HS-27A (cell line): ENCODE measurements around the gene BMAL2.

Experiments used
- DNase-seq: peaks from one replicate; pipeline ENCODE4 v3.0.0-alpha.2; 2012; ENCODE audit warnings: low read depth, missing footprints

The BMAL2 gene

DNA sequence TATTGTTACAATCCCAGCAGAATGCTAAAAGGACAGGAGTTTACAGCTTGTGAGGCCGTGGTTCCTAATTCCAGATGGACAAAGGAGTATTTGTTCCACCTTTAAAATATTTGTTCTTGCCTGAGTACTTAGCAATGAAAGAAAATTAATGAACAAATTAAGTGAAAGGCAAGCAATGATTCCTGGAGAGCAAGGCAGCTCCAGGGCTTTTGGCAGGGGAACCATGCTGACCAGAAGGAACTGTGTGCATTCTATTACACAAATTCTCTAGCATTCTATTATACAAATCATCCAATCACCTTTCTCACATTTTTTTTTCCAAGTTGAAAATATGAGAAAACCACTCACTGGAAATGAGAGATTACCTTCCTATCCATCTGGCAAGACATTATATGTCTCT, 1.8 kb upstream of the BMAL2 start:
- no peak for DNase-seq

DNA sequence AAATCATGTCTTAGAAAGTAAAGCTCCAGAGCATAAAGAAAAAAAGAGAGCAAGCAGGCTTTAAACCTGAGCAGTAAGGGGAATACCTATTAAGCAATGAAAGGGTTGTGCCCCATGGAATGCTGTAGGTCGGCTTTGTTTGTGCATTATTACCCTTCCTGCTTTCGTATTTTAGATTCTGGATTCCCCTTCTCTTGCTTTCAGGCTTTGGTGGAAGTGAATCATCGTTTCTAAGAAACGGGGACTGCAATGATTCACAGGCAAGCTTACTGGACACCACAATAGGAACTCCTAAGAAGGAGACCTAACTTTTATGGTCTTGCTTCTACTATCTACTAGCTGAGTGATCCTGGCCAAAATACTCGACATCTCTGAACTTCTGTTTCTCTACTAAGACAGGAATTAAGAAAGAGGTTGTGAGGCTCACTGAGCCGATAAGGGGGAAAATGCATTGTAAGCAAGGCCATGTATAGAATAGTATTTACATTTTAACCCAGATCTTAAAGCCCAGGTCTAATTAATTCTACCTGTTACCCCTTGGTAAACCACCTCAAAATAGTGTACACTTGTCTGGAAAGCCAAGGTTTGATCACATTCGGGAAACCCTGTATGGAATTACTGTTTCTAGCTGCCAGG, 1.2 kb upstream of the BMAL2 start:
- peak; percentile 82 for DNase-seq

DNA sequence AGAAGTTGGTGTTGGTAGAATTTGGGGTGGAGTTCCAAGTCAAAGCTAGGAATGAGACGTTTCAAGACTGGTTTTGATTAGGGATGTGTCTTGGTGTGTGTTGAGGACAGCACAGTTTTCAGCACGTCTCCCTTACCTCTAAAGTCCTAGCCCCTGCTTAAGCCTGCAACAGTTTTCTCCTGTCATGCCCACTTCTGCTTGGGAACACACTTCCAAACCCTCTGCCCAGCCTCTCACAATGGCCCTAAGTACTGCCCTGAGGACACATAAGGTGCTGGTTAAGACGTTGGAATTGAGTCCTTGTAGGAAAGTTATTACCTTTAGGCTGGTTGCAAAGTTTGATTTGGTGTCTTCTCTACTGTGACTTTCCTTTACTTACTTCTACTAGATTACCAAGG, 710 bp upstream of the BMAL2 start:
- no peak for DNase-seq

DNA sequence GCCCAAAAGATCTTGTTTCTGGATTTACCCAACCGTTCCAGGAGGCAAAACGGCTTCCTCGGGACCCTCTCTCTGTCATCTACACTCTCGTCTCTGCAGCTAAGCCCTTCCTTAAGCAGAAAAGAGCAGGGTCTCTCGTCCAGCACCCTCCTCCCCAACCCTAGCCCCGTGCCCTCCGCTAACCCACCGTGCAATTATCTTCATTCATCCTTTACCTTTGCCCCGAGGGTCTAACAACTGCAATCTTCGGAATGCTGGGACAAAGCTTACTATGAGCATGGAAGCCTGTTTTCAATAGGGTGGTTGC, 276 bp upstream of the BMAL2 start:
- DNase-seq, result no peak

DNA sequence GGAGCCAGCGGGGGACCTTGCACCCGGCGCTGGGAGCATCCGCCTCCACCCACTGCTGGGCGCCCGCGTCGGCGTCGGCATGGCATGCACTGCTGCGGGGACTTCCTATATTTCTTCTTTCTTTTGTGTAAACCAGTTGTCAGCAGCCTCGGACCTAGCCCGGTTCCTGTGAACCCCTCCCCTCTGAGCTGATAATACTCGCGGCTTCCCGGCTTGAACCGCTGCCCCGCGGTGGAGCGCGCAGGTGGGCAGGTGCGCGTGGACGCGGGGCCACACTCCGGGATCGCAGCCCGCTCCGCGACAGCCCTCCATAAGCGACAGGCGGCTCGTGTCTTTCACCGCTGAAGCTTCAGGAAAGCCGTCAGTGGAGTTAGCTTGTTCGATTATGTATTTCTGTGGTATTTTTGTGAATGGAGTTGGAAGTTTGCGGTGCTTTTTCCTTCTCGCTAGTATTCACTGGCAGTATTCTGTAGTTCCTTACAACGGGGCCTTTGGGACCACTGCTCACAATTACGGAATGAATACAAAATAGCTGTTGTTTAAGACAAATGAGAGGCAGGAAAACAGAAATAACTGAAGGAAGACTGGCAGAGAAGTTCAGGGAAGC, 870 bp downstream of the BMAL2 start:
- DNase-seq, result no peak

DNA sequence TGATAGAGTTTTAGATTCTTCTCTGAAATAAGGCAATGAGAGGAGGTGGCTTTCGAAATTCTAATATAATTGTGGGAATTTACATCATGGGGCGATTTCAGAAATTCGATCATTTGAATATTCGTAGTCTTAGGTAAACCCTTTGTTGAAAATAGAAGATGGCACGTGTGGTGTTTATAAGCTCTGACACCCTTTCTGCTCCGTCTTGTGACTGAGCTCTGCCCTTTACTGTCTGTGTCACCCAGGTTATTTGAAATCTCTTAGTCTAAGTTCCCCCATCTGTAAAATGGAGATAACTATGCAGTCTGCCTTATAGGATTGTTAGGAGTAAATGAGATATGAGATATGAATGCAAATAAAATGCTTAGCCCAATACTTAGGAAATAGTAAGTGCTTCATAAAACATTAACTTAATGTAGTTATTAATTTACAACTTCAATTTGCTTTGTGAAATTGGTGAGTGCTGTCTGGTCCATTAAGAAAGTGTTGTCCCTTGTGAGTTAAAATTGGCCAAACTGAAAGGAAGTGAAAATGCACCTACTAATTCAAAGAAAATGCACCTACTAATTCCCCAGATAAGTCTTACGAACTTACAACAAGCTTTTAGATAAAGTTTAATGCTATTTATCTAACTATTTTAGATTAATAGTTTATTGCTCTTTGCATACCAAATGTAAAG, 1.5 kb downstream of the BMAL2 start:
- no peak for DNase-seq

DNA sequence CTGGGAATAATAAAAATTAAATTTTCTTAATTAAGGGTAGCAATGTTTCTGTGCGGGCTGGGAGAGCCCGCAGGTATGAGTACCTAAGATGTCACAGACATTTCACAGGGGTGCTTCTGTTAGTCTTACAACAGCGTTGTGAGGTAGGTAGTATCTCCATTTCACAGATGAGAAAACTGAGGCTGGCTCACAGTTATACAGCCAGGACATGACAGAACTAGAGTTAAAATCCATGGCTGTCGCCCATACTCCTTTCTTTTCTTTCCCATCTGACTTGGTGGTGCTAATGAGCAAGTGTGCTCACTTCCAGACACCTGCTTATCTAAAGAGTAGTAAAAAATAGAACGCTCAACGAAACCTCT, 2.1 kb downstream of the BMAL2 start:
- DNase-seq, result no peak

DNA sequence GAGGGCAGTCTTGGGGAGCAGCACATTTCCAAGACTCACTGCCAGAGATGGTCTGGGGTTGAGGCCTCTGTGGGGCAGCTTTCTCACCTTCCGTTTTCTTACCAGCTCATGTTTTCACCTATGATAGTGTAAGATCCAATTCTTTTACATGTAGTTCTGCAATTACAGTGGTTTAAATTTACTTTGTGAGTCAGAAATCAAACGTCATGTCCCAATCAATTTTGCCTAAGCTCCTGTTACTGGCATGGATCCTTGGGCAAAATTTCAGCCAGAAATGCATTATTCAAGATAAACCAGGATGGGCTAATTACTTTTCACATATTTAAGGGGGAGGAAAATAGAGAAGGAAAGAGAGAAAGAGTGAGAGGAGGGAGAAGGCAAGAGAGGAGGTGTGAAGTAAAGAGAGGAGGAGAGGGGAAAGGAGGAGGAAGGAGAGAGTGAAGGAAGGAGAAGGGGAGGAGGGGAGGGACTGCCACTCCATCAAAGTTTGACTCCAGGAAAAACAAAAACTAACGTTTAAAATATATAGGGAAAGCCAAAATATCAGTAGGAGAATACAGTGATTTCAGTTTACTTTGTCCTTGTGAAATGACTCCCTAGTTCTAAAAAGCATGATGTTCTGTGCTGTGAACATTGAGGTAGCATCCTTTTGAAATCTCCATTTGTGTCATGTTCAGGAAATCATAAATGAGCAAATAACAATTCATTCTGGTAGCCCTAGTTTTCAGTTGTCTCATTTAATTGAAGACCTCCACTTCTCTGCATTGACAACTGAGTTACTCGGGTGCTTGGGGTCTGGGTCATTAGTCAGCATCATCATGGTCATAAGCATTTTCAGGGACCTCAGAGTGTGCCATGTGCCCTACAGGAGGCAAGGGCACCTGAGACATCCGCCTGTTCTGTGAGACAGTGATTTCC, 3.0 kb downstream of the BMAL2 start:
- DNase-seq, result no peak

DNA sequence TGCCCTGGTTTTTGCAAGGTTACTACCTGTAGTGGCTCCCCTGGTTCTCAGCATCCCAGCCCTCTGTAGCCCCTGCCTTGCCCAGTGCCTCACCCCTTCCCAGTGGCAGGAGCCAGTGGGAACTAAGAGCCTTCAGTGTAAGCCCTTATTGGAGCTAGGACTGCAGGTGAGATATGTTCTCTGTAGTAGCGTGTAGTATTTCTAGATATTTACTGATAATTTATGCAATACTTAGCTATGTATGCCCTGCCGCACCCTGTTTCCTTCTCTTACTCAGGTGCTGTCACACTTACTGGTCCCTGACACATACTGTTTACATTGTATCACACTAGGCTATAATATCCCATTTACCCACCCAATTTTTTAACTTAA, 3.6 kb downstream of the BMAL2 start:
- no peak for DNase-seq

DNA sequence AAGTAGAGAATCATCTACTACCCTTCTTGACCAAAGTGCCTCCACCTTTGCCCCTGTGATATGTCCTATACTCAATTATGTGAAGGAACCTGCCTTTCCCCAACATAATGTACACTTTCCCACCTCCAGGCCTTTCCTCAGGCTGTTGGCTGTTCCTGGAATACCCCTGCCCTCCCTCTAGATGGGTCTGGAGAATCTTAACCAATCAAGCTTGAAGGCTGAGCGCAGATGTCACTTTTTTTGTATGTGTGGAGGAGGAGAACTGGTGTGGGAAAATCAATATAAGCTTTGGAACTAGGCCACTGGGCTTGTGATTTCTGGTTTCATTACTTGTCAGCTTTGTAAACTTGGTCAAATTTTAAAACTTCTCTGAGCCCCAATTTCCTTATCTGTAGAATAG, 4.7 kb downstream of the BMAL2 start:
- no peak for DNase-seq

DNA sequence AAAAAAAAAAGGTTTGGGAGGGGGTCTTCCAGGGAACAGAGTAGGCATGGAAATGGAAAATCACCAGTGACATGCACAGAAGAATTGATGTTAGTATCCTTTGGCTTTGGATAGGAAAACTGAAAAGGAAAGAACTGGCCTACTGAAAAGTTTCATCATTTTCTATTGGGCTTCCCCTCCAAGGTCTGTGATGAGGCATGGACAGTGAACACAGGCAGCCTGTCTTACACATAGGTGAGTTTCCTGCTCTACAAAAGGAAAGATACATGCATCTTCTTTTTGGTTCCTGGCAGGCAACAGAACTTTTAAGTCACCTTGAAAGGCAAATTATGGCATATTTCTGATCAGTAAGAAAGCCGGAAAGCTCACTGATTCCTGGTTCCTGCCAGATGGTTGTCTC, 5.8 kb downstream of the BMAL2 start:
- DNase-seq, result no peak

DNA sequence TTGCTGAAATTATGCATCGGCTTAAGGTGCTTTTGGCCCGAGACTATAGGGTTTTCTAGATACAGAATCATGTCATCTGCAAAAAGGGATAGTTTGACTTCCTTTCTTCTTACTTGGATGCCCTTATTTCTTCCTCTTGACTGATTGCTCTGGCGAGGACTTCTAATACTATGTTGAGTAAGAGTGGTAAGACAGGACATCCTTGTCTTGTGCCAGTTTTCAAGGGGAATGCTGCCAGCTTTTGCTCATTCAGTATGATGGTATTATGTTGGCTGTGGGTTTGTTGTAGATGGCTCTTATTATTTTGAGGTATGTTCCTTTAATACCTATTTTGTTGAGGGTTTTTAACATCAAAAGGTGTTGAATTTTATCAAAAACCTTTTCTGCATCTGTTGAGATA, 8.3 kb downstream of the BMAL2 start:
- DNase-seq, result no peak

DNA sequence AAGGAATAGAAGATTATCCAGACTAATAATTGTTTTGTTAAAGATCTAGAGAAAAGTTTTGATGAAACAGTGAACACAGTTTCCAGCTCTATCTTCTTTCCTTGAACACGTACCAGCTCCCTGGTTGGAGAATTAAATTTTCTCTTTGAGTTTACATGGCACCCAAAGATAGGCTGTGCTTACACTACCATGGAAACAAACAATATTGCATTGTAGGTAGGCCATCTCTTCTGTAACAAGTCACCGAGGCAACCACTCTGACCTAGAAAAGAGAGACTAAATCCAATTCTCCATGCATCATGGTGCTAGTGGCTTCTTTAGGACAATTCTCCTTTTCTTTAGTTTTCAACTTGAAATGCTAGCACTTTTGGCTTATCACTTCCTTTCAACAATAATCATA, 9.9 kb downstream of the BMAL2 start:
- no peak for DNase-seq

DNA sequence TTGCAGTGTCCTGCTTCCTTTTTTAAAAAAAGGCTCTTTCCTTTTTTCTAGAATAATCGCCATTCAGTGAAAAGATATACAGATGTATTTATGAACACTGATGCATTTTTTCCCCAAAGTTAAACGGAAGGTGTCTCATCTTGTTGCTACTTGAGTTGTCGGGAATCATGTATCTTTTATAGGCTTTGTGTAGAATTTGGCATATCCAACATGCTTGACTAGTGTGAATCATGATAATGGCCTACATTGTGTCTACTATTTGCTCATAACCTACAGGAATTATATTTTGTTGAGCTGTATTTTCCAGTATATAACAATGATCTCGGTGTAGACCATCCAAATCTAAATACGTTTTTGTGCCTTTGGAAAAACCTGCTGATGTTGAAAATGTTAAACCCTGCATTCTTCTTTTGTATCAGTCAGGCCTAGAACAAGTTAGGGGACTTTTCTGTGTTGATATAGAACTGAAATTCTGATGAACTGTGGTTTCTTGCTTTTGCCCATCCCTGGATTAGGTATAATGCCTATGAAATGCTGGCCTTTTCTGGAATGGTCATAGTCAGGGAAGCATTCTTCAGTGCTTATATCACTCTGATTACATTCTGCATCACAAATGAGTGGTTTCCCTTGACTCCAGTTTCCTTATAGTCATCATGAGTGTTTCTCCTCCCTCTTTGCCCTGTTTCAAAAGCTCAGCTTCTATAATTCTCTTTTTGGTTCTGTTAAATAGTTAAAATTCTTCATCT, 10.8 kb downstream of the BMAL2 start:
- peak; percentile 94 for DNase-seq

DNA sequence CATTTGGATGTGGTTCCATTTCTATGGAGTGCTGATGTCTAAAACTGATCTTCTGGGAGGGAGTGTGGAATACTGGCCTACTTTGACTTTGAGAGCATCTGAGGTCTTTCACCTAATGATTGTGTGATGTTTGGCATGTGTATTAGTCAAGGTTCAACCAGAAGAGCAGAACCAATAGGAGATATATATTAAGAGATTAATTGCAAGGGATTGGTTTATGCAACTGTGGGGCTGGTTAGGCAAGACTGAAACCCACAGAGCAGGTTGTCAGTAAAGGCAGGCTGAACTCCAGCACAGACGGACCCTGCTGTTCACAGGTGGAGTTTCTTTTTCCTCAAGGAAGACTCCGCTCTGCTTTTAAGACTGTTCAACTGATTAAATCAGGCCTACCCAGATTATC, 11.6 kb downstream of the BMAL2 start:
- no peak for DNase-seq

DNA sequence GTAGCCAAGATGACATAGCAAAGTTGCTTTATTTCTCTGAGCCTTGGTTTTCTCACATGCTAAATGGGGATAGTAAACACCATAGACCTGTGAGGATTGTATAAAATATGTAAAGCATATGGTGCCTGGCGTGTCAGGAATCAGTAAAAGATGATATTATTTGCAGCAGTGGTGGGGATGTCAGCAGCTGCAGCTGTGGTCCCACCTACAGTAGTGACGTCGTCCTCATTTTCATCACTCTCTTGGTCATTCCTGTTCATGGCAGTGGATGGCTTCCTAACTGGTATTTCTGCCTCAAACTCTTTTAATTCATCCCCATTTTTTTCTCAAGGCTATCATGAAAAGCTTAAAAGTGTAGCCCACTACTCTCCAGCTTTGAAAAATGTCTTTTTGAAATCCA, 12.1 kb downstream of the BMAL2 start:
- no peak for DNase-seq

DNA sequence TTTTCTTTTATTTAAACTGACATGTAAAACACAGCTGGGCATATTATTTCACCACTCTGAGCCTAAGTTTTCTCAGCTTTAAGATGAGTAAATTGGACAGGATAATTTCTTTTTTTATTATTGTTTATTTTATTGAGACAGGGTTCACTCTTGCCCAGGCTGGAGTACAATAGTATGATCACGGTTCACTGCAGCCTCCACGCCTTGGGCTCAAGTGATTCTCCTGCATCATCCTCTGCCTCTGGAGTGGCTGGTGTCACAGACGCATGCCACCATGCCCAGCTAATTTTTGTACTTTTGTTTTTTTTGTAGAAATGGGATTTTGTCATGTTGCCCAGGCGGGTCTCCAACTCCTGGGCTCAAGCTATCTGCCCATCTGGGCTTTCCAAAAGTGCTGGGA, 12.7 kb downstream of the BMAL2 start:
- no peak for DNase-seq

DNA sequence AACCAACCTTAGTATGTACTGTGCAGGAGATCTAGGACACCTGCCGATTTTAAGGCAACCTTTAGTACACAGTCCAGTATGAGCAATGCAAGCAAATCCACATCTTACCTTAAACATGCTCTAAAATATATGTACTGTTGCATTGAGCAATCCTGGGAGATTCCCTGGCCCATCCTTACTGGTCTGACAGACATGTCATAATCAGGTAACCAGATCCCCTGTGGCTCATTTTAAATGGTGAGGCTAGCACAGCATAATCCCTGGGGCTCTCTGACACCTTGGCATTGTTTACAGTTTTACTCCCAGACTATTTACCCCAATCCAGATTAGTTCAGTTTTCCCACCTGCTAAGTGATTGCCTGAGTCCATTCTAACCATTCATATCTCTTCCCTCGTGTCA, 15.1 kb downstream of the BMAL2 start:
- no peak for DNase-seq

DNA sequence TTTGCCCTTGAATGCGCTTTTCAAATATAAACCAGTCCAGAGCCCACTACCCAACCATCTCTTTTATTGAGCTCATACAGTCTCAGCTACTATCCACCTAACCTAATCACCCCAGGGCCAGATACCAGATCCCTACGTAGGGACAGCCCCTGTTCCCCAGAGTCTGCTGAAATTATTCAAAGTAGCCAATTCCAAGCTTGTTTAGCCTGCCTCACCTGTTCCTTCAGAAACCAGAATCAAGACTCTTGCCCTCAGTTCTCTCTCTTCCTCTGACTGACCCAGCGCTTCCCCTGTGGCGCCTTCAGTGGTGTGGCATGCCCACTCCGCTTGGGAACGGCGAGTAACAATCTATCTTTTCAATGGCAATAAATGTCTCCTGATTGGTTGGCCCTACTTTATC, 18.8 kb downstream of the BMAL2 start:
- DNase-seq, result no peak

DNA sequence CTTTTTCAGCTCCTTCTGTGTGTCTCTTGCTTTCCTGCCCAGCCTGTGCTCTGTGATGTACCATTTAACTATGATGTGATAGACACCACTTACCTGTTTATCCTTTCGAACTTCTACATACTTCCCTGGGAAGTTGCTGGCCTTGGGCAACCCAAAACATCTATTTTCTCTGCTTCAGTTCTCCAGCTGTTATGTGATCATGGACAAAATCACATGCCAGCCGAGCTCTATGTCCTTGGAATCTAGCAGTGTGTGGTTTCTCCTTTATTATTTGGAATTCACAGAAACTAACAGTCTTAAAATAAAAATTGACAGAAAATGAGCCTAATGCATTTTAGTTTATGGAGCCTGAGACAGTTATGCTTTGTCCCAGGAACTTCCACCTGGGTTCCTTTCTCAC, 22.9 kb downstream of the BMAL2 start:
- no peak for DNase-seq

DNA sequence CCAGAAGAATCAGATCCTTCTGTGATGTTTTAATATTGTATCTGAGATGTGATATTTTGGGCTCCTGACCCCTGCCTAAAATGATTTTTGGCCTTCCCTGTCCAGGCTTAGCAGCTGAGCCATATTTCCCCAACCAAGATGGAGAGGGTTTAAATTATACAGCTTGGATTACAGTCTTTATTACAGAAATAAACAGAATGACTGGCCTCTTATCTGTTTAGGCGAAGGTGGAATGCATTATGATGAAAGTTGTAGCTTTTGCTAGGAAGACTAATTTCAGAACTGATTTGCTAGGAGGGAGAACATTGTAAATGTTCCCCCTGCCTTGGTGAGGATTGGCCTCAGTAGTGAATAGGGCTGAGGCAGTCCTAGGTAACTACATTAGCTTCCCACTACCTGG, 23.3 kb downstream of the BMAL2 start:
- no peak for DNase-seq

DNA sequence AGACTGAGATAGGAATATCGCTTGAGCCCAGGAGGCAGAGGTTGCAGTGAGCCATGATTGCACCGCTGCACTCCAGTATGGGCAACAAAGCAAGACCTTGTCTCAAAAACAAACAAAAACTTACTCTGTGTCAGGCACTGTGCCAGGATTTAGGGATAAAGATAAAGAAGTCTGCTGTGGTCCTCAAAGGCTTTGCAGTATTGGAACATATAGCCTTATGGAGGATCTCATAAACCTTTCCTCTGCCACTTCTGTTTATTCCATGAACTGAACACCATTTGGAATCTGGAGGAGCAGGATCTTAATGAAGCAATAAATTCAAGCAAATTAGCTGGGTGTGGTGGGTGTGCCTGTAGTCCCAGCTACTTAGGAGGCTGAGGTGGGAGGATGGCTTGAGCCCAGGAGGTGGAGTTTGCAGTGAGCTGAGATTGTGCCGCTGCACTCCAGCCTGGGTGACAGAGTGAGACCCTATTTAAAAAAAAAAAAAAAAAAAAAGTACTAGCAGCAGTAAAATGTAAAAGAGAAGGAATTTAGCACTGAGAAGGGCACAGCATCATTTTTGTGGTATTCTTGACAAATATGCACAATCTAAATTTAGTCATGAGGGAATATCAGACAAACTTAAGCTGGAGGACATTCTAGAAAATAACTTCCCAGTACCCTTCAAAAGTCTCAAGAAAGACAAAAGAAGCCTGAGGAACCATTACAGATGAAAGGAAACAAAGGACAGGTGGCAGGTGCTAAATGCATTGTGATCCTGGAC, 27.1 kb downstream of the BMAL2 start:
- DNase-seq, result no peak
